ENCODE data around the gene ADIRF. TPM values are rescaled to one million over a fixed set of nuclear protein-coding genes. Genes with fewer than 3 reads are reported as not detected.
"Not testable (repeated sequence)": the region's sequence is repeated elsewhere in the genome, so short reads cannot be mapped to it uniquely, and the experiment has no call there.

The ADIRF gene
- total RNA-seq, 1 donor from 2014 or later, result not detected

DNA sequence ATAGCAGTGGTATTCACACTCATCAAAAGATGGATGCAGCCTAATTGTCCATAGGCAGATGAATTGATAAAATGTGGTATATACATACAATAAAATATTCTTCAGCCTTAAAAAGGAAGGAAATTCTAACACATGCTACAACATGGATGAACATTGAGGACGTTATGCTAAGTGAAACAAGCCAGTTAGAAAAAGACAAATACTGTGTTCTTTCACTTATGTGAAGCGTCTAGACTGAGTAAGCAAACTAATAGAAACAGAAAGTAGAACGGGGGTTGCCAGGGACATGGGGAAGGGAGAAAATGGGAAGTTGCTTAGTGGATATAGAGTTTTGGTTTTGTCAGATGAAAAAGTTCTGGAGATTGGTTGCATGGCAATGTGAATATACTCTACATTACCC lies 45.2 kb downstream of the ADIRF start:
- intact Hi-C loops (cut with micrococcal nuclease); H3K4me1 Mint-ChIP-seq (ENCODE audit: low read depth); H3K27ac Mint-ChIP-seq; H3K36me3 Mint-ChIP-seq (ENCODE audit: low read depth); H3K27me3 Mint-ChIP-seq (ENCODE audit: low read depth); H3K4me3 Mint-ChIP-seq (ENCODE audit: low read depth); H3K9me3 Mint-ChIP-seq; DNase-seq (ENCODE audit: low spot score): not testable (repeated sequence)

DNA sequence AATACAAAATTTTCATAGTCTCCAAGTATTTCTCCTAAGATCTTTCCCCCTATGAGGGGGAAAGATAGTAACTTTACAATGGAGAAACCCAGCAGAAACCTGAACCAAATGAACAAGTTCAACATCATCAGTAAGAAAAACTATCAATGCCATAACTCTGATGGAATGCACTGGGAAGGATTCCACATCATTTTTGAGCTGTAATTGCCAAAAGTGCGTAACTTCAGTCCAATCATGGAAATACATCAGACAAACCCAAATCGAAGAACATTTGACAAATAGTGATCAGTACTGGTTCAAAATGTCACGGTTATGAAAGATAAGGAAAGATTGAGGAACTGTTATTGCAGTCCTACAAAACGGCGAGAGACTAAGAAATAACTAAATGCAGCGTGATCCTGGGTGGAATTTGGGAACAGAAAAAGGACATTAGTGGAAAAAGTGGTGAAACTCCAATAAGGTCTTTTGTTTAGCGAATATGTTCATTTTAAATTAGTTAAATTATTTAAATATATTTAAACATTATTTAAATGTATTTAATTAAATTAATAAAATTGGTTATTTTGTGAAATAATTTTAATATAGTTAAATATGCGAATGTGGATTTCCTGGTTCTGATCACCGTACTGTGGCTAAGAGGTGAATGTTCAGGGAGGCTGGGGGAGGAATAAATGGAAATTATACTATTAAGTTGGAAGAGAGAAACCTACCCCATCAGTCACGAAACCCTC lies 46.9 kb downstream of the ADIRF start:
- H3K36me3 Mint-ChIP-seq (ENCODE audit: low read depth); H3K4me1 Mint-ChIP-seq (ENCODE audit: low read depth); intact Hi-C loops (cut with micrococcal nuclease); DNase-seq (ENCODE audit: low spot score); H3K4me3 Mint-ChIP-seq (ENCODE audit: low read depth); H3K27ac Mint-ChIP-seq; H3K9me3 Mint-ChIP-seq; H3K27me3 Mint-ChIP-seq (ENCODE audit: low read depth): not testable (repeated sequence)

DNA sequence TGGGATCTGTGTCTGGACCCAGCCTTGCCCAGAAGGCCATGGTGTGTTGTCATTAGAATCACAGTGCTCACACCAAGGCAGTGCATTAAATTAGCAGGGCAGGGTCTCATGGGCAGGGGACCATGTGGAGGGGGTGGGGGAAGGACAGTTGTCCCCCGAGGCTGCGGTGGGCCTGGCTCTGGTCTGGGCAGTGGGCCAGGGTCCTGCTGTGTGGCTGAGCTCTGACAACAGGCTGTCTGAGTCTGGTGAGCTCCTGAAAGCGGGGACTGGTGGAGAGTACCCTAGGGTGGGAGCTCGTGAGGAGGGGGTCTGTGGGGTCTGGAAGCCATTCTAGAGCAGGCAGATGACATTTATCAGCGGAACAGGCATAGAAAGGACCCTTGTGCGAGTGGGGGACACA lies 49.8 kb downstream of the ADIRF start:
- DNase-seq (ENCODE audit: low spot score); H3K27me3 Mint-ChIP-seq (ENCODE audit: low read depth); H3K4me3 Mint-ChIP-seq (ENCODE audit: low read depth); H3K9me3 Mint-ChIP-seq; H3K36me3 Mint-ChIP-seq (ENCODE audit: low read depth); intact Hi-C loops (cut with micrococcal nuclease); H3K4me1 Mint-ChIP-seq (ENCODE audit: low read depth); H3K27ac Mint-ChIP-seq: not testable (repeated sequence)

DNA sequence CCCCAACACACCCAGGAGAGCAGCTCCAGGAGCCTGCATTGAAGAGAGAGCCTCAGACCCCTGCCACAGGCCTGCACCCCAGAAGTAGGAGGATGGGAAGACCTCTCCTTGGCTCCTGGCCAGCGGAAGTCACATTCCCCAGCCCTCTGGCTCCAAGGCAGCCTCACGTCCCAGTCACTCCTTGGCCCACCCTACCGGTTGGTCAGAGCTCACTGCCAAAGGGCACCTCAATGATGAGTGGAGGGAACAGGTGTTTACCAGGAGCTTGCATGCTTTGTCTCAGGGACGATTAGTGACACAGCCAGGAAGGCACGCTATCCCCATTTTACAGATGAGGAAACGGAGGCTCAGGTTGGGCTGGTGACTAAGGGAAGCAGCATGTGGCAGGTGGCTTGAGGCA lies 50.8 kb downstream of the ADIRF start:
- H3K4me1 Mint-ChIP-seq (ENCODE audit: low read depth); intact Hi-C loops (cut with micrococcal nuclease); DNase-seq (ENCODE audit: low spot score); H3K36me3 Mint-ChIP-seq (ENCODE audit: low read depth); H3K9me3 Mint-ChIP-seq; H3K27ac Mint-ChIP-seq; H3K4me3 Mint-ChIP-seq (ENCODE audit: low read depth); H3K27me3 Mint-ChIP-seq (ENCODE audit: low read depth): not testable (repeated sequence)

DNA sequence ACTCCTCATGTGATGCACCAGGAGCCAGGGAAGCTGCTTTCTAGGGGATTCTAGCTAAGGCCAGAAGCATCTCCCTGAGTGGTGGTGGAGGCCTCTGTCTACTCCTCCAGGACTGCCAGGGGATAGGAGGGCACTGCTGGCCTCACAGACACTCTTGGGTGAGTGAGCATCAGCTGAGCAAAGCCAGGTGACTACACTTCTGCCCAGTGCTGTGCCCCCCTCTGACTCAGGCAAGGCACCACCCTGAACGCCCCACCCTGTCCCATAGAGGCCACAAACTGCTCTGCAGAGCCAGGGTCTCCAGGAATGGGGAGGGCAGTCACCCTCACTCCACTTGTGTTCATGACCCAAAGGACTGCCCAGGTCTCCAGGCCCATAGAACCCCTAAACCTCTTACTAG lies 51.2 kb downstream of the ADIRF start:
- H3K27me3 Mint-ChIP-seq (ENCODE audit: low read depth); H3K36me3 Mint-ChIP-seq (ENCODE audit: low read depth); H3K27ac Mint-ChIP-seq; H3K9me3 Mint-ChIP-seq; DNase-seq (ENCODE audit: low spot score); intact Hi-C loops (cut with micrococcal nuclease); H3K4me3 Mint-ChIP-seq (ENCODE audit: low read depth); H3K4me1 Mint-ChIP-seq (ENCODE audit: low read depth): not testable (repeated sequence)

DNA sequence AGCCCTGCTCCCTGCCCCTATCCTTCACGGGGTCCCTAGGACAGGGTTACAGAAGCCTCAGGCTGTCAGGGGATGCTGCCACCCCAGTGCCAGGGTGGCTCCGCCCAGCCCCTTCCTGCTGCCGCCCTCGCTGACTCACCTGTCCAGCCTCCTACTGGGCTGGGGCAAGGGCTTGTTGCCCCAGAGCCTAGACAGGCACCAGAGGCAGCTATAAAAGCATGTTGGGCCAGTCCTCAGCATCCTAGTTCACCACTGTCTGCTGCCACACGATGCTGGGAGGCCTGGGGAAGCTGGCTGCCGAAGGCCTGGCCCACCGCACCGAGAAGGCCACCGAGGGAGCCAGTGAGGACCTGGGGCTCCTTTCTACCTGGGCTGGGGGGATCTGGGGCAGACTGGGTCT lies 51.8 kb downstream of the ADIRF start, which contains the start of gene FAM25A:
Gene FAM25A, plus strand, starts transcription at position 239 of the 400 bp plus-strand sequence. Its CDS starts 31 bp downstream, at position 270.
- H3K9me3 Mint-ChIP-seq; DNase-seq (ENCODE audit: low spot score); H3K27ac Mint-ChIP-seq; H3K36me3 Mint-ChIP-seq (ENCODE audit: low read depth); intact Hi-C loops (cut with micrococcal nuclease); H3K27me3 Mint-ChIP-seq (ENCODE audit: low read depth); H3K4me3 Mint-ChIP-seq (ENCODE audit: low read depth); H3K4me1 Mint-ChIP-seq (ENCODE audit: low read depth): not testable (repeated sequence)

Other genes with a start within 250 kb of the ADIRF start
- 11.2 and 11.9 TPM in 2 replicates for gene BMPR1A, start 211.9 kb upstream of the ADIRF start, total RNA-seq
- gene MMRN2, start 10.9 kb upstream of the ADIRF start, total RNA-seq, result not detected in 2 replicates
- gene SNCG, start 9.9 kb upstream of the ADIRF start, total RNA-seq, result not detected in 2 replicates
- gene FAM25A, start 51.8 kb downstream of the ADIRF start, total RNA-seq, result not detected in 2 replicates
- gene GLUD1, start 126.4 kb downstream of the ADIRF start, total RNA-seq, result 105 and 109 TPM in 2 replicates
- gene SHLD2, start 126.7 kb downstream of the ADIRF start, total RNA-seq, result 39.9 and 41.7 TPM in 2 replicates

Data from activated T-helper 2 cell treated with anti-CD3 and anti-CD28 coated beads, Interferon-gamma antibody, Interleukin-2, Interleukin-4, amounts not matched to agents 10 μg/mL and 5 μg/mL and 100 μg/mL, durations not matched to agents 14 hours and 24 hours and 36 hours (primary cell).